Keratinocyte (primary cell): ENCODE measurements around the gene AKAP10. TPM values are rescaled to one million over a fixed set of nuclear protein-coding genes. Genes with fewer than 3 reads are reported as not detected.

Source experiments
- DNase-seq: peaks from one replicate; pipeline ENCODE4 v3.0.0-alpha.2; 2011; ENCODE audit warnings: low read depth, missing footprints, low spot score
- FAIRE-seq: peaks from 2 replicates; lab custom pipeline; 2011; peaks lifted over from hg19 to GRCh38; lab: Jason Lieb, UNC
- H2AFZ ChIP-seq: 2 replicates; pipeline ENCODE4 v1.6.0; 2012; ENCODE audit warnings: low read length, control low read depth, inconsistent platforms; ENCODE audit not compliant: control insufficient read depth
- H3K27ac ChIP-seq: 2 replicates; pipeline ENCODE4 v1.5.1; 2011; ENCODE audit warnings: low read length; ENCODE audit not compliant: control insufficient read depth, insufficient read depth
- H3K27me3 ChIP-seq: 3 replicates; pipeline ENCODE4 v1.6.0; 2011; ENCODE audit warnings: low read length; ENCODE audit not compliant: control insufficient read depth, insufficient read depth; ENCODE audit errors: extremely low read depth
- H3K36me3 ChIP-seq, 2 experiments: 2 replicates in 1 of 2; 3 replicates in 1 of 2; pipeline ENCODE4 v1.5.1; 2011; ENCODE audit warnings: low read length in 2 of 2, mild to moderate bottlenecking in 1 of 2; ENCODE audit not compliant: control insufficient read depth in 2 of 2, insufficient read depth in 2 of 2; ENCODE audit errors: extremely low read depth in 1 of 2
- H3K4me1 ChIP-seq: 3 replicates; pipeline ENCODE4 v1.5.1; 2011; ENCODE audit warnings: low read length; ENCODE audit not compliant: control insufficient read depth, insufficient read depth; ENCODE audit errors: extremely low read depth
- H3K4me2 ChIP-seq: 3 replicates; pipeline ENCODE4 v1.6.0; 2011; ENCODE audit warnings: low read depth, low read length; ENCODE audit not compliant: control insufficient read depth, insufficient read depth; ENCODE audit errors: extremely low read depth
- H3K4me3 ChIP-seq, 3 experiments: fragments of 200-600 bp in 1 of 3; sonication (generic) in 1 of 3; 2 replicates in 2 of 3; 3 replicates in 1 of 3; pipeline ENCODE4 v1.5.1; 2011 to 2016; ENCODE audit warnings: low read length in 3 of 3, mild to moderate bottlenecking in 3 of 3, control low read depth in 2 of 3, inconsistent platforms in 1 of 3, low read depth in 1 of 3, mixed read lengths in 1 of 3, mixed run types in 1 of 3, moderate library complexity in 1 of 3; ENCODE audit not compliant: control insufficient read depth in 2 of 3, insufficient read depth in 2 of 3; ENCODE audit errors: extremely low read depth in 1 of 3
- H3K79me2 ChIP-seq: 2 replicates; pipeline ENCODE4 v1.6.0; 2012; ENCODE audit warnings: low read length; ENCODE audit not compliant: control insufficient read depth, insufficient read depth
- H3K9ac ChIP-seq: 3 replicates; pipeline ENCODE4 v1.6.0; 2011; ENCODE audit warnings: low read length; ENCODE audit not compliant: control insufficient read depth, insufficient read depth; ENCODE audit errors: extremely low read depth
- H3K9me1 ChIP-seq: 3 replicates; pipeline ENCODE4 v1.6.0; 2011; ENCODE audit warnings: low read length; ENCODE audit not compliant: control insufficient read depth, insufficient read depth; ENCODE audit errors: extremely low read depth
- H3K9me3 ChIP-seq: 2 replicates; pipeline ENCODE4 v1.5.1; 2012; ENCODE audit warnings: low read depth, low read length; ENCODE audit not compliant: control insufficient read depth
- H4K20me1 ChIP-seq: 3 replicates; pipeline ENCODE4 v1.6.0; 2011; ENCODE audit warnings: low read length; ENCODE audit not compliant: control insufficient read depth, insufficient read depth; ENCODE audit errors: extremely low read depth
- CTCF ChIP-seq, 3 experiments: IDR thresholded peaks in 1 of 3; conservative IDR thresholded peaks in 1 of 3; optimal IDR thresholded peaks in 1 of 3; 2 replicates in 2 of 3; 3 replicates in 1 of 3; pipeline versions ENCODE3 to v1.5.1; 2011; ENCODE audit warnings: low read length in 3 of 3, mild to moderate bottlenecking in 3 of 3, moderate library complexity in 2 of 3, control low read depth in 1 of 3, inconsistent platforms in 1 of 3; ENCODE audit not compliant: insufficient read depth in 2 of 3; ENCODE audit errors: extremely low read depth in 1 of 3
- EZH2 ChIP-seq: IDR thresholded peaks from one replicate; pipeline ENCODE4 v1.6.1; 2012; ENCODE audit warnings: inconsistent platforms, mild to moderate bottlenecking, low read length, moderate library complexity
- dilution Hi-C: fragments of 300-500 bp; cut with MboI; formaldehyde crosslinking; loops from one replicate; pipeline ENCODE4 v1.7.0; 2020; ENCODE audit warnings: low sequenced_read_pairs; ENCODE audit not compliant: extremely low pct_ligation_motif_present
- polyA plus RNA-seq, 5 experiments: library from polyadenylated mRNA; depleted of rRNA in 3 of 5; stranded (reverse) in 3 of 5; stranded (forward) in 1 of 5; unstranded in 1 of 5; fragments of >200 nt; gene quantifications; 1 replicate in 1 of 5; 2 replicates in 3 of 5; 3 replicates in 1 of 5; pipeline versions ENCODE4 v1.2.1 to v1.2.3, GENCODE V29; 2011 to 2012; ENCODE audit warnings: missing spikeins in 2 of 5, low read depth in 1 of 5, low replicate concordance in 1 of 5

AKAP10 gene
- polyA plus RNA-seq, 1 donor (not counting 4 experiments of a cell fraction or from before 2014, with no cell fraction given), result 30.8 TPM

DNA sequence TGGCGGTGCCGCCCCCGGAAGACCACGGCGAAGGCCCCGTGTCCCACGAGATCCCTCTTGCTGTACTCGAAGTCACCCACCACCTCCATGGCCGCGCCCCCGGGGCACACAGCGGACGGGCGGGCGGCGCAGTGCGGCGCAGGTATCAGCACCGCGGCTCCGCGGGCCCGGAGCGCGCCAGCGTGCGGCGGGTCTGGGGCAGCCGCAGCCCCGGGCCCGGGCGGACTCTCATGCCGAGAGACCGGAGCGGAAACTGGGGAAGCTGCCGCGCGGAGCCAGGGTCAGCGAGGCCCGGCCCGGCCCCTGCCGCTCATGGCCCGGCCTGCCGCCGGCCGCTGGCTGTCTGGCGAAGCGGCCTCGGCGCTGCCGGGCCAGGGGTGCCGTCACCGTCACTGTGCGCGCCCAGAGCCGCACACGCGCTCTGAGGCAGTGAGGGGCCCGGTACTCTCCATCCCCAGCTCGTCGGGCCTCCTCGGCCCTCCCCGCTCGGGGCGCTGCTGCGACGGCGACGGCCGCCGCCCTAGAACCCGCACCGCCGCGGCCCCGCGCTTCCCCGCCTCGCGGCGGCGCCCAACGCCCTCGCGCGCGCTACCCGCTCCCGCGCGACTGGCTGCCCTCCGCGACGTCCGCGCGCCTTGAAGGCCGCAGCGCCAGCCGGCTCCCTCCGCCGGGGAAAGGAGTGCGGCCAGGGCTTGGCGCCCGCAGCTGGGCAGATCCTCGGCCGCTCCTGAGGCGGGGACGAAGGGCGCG is 110.1 kb downstream of the AKAP10 start, which contains the start of gene ULK2:
TSS of gene ULK2 (minus strand) at position 608 of the 750 bp plus-strand sequence. CDS start at position 89, 519 bp downstream.
- Histone ChIP-seq H3K4me2 (peak within 1 kb of the TSS; percentile 98), H3K27ac (peak within 1 kb of the TSS; percentile 56)
- peak; percentile 2 for DNase-seq

GRCh38 chr17:19867079-19867328 is 110.6 kb downstream of the AKAP10 start:
- Histone ChIP-seq H2AFZ (peak overlapping the region; percentile 59), H3K4me2 (peak overlapping the region; percentile 98), H3K9ac (peak overlapping the region; percentile 84), H3K4me1 (peaks cover 4% of the 10 kb centered on the region), H3K4me3 (peak overlapping the region; percentile 59 to 81 (median 61)), H4K20me1 (no peaks in the 10 kb centered on the region), H3K9me1 (no peaks in the 10 kb centered on the region), H3K9me3 (no peaks in the 10 kb centered on the region), H3K79me2 (no peaks in the 10 kb centered on the region), H3K27me3 (no peaks in the 10 kb centered on the region), H3K36me3 (peaks cover 0 to 2% of the 10 kb centered on the region in 2 experiments), H3K27ac (peak overlapping the region; percentile 56)
- no peak for DNase-seq
- dilution Hi-C loops, result no loop called here
- peak in 2 of 3 experiments; percentile 33 to 49 for TF ChIP-seq CTCF (optimal IDR thresholded peaks at IDR 0.05 in 1 of 3, IDR thresholded peaks at IDR 0.05 in 1 of 3, conservative IDR thresholded peaks at IDR 0.05 in 1 of 3; ENCODE audit: extremely low read depth in 1 of 3, insufficient read depth in 2 of 3, low read length in 3 of 3)
- TF ChIP-seq EZH2, result no peak
- no peak for FAIRE-seq

More for the DNA sequence above, 110.1 kb downstream of the AKAP10 start, which contains the start of gene ULK2:
- H3K4me3 ChIP-seq, result peak within 1 kb of the TSS; percentile 59 to 81 (median 61)
- peak within 1 kb of the TSS; percentile 84 for H3K9ac ChIP-seq
- peaks cover 4% of the 10 kb centered on the region for H3K4me1 ChIP-seq
- no peaks in the 10 kb centered on the region for H3K79me2 ChIP-seq
- peaks cover 0 to 2% of the 10 kb centered on the region in 2 experiments for H3K36me3 ChIP-seq
- FAIRE-seq, result no peak
- H3K9me1 ChIP-seq, result no peaks in the 10 kb centered on the region
- dilution Hi-C loops, result no loop called here
- no peaks in the 10 kb centered on the region for H3K9me3 ChIP-seq
- no peaks in the 10 kb centered on the region for H4K20me1 ChIP-seq
- H3K27me3 ChIP-seq, result no peaks in the 10 kb centered on the region
- H2AFZ ChIP-seq, result peak within 1 kb of the TSS; percentile 83
- TF ChIP-seq EZH2 (no peak), CTCF (optimal IDR thresholded peaks at IDR 0.05 in 1 of 3, IDR thresholded peaks at IDR 0.05 in 1 of 3, conservative IDR thresholded peaks at IDR 0.05 in 1 of 3; ENCODE audit: extremely low read depth in 1 of 3, insufficient read depth in 2 of 3, low read length in 3 of 3) (peak in 1 of 3 experiments; percentile 27)
